GM19397 (cell line): ENCODE data around the gene B4GALT1.

Experiments used
- ATAC-seq: cut with Tn5 transposase; IDR thresholded peaks from one replicate; pipeline ENCODE4 v1.9.1; 2021; ENCODE audit warnings: mild to moderate bottlenecking, moderate library complexity; ENCODE audit not compliant: unreplicated experiment

The B4GALT1 gene

GRCh38 chr9:33167084-33167971 is at the start of gene B4GALT1:
Gene B4GALT1 (minus strand): TSS chr9:33167336. CDS start chr9:33167169, 167 bp downstream.
- ATAC-seq = peak; percentile 59

GRCh38 chr9:33211695-33212393 is 44.7 kb upstream of the B4GALT1 start:
- no peak for ATAC-seq

GRCh38 chr9:33210006-33210715 is 43.0 kb upstream of the B4GALT1 start:
- no peak for ATAC-seq

GRCh38 chr9:33209394-33209793 is 42.3 kb upstream of the B4GALT1 start:
- ATAC-seq = no peak

GRCh38 chr9:33202552-33203201 is 35.5 kb upstream of the B4GALT1 start:
- peak; percentile 99 for ATAC-seq

GRCh38 chr9:33202018-33202417 is 34.9 kb upstream of the B4GALT1 start:
- ATAC-seq = peak; percentile 19

- ATAC-seq = no peak
Observed at GRCh38 chr9:33198165-33198564, 31.0 kb upstream of the B4GALT1 start.

- ATAC-seq = no peak
Observed at GRCh38 chr9:33197279-33198152, 30.4 kb upstream of the B4GALT1 start.

- ATAC-seq = no peak
Observed at GRCh38 chr9:33196736-33197135, 29.6 kb upstream of the B4GALT1 start.

- no peak for ATAC-seq
Observed at GRCh38 chr9:33193818-33194217, 26.7 kb upstream of the B4GALT1 start.

GRCh38 chr9:33192493-33193255 is 25.5 kb upstream of the B4GALT1 start:
- no peak for ATAC-seq

GRCh38 chr9:33190021-33190705 is 23.0 kb upstream of the B4GALT1 start:
- ATAC-seq = no peak

GRCh38 chr9:33189331-33189791 is 22.2 kb upstream of the B4GALT1 start:
- no peak for ATAC-seq

GRCh38 chr9:33188711-33189110 is 21.6 kb upstream of the B4GALT1 start:
- no peak for ATAC-seq

- no peak for ATAC-seq
Observed at GRCh38 chr9:33187519-33188218, 20.5 kb upstream of the B4GALT1 start.

- no peak for ATAC-seq
Observed at GRCh38 chr9:33186457-33187168, 19.5 kb upstream of the B4GALT1 start.

- no peak for ATAC-seq
Observed at GRCh38 chr9:33185858-33186257, 18.7 kb upstream of the B4GALT1 start.
